GM12874 (cell line): Measurements from ENCODE around the gene UTP25.

Source experiments
- TF ChIP-seq, protein P1 (sequence below): IDR thresholded peaks from 2 replicates; pipeline ENCODE4 v1.5.1; 2011; ENCODE audit warnings: low read depth, mild to moderate bottlenecking, control low read depth, low read length, moderate library complexity; ENCODE audit not compliant: insufficient read depth

Gene UTP25

GRCh38 chr1:209849388-209849787 lies 21.6 kb downstream of the UTP25 start:
- TF ChIP-seq, protein P1, sequence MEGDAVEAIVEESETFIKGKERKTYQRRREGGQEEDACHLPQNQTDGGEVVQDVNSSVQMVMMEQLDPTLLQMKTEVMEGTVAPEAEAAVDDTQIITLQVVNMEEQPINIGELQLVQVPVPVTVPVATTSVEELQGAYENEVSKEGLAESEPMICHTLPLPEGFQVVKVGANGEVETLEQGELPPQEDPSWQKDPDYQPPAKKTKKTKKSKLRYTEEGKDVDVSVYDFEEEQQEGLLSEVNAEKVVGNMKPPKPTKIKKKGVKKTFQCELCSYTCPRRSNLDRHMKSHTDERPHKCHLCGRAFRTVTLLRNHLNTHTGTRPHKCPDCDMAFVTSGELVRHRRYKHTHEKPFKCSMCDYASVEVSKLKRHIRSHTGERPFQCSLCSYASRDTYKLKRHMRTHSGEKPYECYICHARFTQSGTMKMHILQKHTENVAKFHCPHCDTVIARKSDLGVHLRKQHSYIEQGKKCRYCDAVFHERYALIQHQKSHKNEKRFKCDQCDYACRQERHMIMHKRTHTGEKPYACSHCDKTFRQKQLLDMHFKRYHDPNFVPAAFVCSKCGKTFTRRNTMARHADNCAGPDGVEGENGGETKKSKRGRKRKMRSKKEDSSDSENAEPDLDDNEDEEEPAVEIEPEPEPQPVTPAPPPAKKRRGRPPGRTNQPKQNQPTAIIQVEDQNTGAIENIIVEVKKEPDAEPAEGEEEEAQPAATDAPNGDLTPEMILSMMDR, result no peak

DNA sequence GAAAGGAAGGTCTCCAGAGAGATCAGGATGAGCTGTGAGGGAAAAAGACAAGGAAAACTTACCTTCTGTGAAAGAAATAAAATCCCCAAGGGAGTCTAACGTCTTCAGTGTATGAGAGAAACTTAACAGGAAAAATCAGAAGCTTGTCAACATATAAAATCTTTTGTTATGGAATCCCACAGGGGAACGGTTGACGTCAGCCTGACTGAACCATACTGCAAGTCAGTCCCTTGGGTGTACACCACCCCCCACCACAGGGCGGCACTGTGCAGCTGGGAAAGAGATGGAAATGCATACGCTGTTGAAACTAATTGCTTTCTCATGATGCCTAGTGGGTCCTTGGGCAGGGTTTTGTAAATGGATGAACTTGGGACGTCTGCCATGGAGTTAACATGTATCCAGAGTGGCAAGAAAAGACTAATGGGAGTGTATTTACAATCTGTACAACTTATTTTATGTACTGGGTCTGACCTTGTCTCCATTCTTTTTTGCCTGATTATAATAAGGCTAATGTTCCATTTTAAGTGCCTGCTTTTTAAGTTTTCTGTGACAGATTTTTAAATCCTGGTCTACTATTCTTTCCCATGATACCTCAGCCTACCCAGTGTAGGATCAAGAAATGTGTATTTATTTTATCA lies 22.7 kb downstream of the UTP25 start:
- TF ChIP-seq, protein P1, result peak; percentile 55

DNA sequence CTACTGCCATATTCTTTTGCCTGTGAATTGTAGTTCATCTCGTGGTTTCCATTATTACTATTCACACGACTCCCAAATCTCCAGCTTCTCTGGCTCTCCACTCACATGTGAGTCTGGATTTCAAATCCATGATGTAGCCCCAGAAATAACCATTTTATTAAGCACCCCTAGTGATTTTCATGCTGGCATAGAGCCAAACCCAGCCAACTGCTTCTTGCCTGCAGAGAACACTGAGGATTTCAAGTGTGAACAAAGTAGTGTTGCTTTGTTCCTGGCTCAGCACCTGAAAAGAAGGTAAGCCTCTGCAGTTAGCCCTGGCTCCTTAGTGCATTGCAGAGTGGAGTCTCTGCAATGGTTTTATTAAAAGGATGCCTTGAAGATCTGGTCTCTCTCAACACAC lies 25.9 kb downstream of the UTP25 start:
- TF ChIP-seq, protein P1, result no peak

DNA sequence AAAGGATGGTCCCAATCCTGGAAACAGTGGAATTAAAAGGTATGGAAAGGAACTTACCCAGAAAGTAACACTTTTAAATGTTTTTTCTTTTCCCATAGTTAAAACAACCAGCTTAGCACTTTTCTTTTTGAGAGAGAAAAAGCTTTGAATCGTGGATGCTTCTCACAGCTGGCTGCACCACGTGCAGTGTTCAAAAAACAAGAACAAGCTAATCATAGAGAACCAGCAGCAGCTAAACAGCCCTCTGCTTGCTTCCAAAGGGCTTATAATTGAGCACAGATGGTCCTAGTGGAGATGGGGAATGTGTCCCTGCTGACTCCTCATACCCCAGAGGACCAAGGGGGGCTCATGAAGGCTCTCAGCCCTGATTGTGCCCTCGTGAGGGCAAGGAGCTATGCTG lies 26.4 kb downstream of the UTP25 start:
- TF ChIP-seq, protein P1, result no peak

DNA sequence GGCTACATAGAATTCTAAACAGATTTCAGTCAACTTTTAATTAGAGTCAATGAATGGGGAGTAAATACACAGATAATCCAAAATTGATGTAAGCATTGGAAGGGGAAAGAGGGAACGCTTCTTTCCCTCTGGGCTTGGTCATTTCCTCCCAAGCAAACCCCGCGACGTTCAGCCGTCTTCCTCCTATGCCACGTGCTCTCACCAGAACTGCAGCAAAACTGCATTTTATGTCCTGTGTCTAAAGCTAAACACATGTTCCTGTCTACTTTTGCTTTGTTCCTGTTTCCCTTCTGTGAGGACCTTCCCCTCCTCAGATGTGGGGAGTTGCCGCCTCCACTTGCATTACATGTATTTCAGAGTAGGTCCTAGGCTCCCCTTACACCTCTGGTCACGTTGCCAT lies 27.2 kb downstream of the UTP25 start:
- TF ChIP-seq, protein P1, result no peak

GRCh38 chr1:209855623-209856022 lies 27.9 kb downstream of the UTP25 start:
- TF ChIP-seq, protein P1, result no peak

GRCh38 chr1:209858561-209859103 lies 30.9 kb downstream of the UTP25 start:
- TF ChIP-seq, protein P1, result no peak
